HepG2 (cell line): ENCODE data around the gene UNC5CL. TPM values are rescaled to one million over a fixed set of nuclear protein-coding genes. Genes with fewer than 3 reads are reported as not detected.

Source experiments
- BCL6 ChIP-seq: IDR thresholded peaks from 2 replicates; pipeline ENCODE4 v1.6.1; 2016; ENCODE audit warnings: missing genetic modification reagents, missing compliant biosample characterization
- CBFB ChIP-seq: sonication (generic); formaldehyde crosslinking; IDR thresholded peaks from 2 replicates; pipeline ENCODE4 v1.4.0; 2020; ENCODE audit warnings: missing genetic modification reagents
- CHD2 ChIP-seq: IDR thresholded peaks from 2 replicates; pipeline ENCODE4 v1.6.1; 2011; ENCODE audit warnings: low read depth, low read length, improper control_type of control experiment
- EED ChIP-seq: sonication (generic); formaldehyde crosslinking; IDR thresholded peaks from 2 replicates; pipeline ENCODE4 v1.5.0; 2020; ENCODE audit warnings: mild to moderate bottlenecking, missing genetic modification reagents
- EHMT2 ChIP-seq: fragments of 200-600 bp; sonication (generic); IDR thresholded peaks from 2 replicates; pipeline ENCODE4 v1.7.0; 2017; ENCODE audit warnings: antibody characterized with exemption, low read depth, low read length, borderline replicate concordance
- ELF1 ChIP-seq: sonication (generic); formaldehyde crosslinking; IDR thresholded peaks from 2 replicates; pipeline ENCODE4 v1.4.0; 2020; ENCODE audit warnings: missing genetic modification reagents
- GPBP1L1 ChIP-seq: sonication (generic); formaldehyde crosslinking; IDR thresholded peaks from 2 replicates; pipeline ENCODE4 v1.5.0; 2020; ENCODE audit warnings: mild to moderate bottlenecking, missing genetic modification reagents
- HNF1B ChIP-seq: sonication (generic); formaldehyde crosslinking; IDR thresholded peaks from 2 replicates; pipeline ENCODE4 v1.5.1; 2020; ENCODE audit warnings: mild to moderate bottlenecking, moderate library complexity, missing genetic modification reagents
- MAX ChIP-seq: IDR thresholded peaks from 2 replicates; pipeline ENCODE4 v1.6.1; 2012; ENCODE audit warnings: inconsistent platforms
- NR2C2 ChIP-seq: sonication (generic); formaldehyde crosslinking; IDR thresholded peaks from 2 replicates; pipeline ENCODE4 v1.4.0; 2020; ENCODE audit warnings: missing genetic modification reagents, mild to moderate bottlenecking, moderate library complexity, borderline replicate concordance
- PITX1 ChIP-seq: sonication (generic); formaldehyde crosslinking; IDR thresholded peaks from 2 replicates; pipeline ENCODE4 v1.5.1; 2020; ENCODE audit warnings: mild to moderate bottlenecking, missing genetic modification reagents
- POLR2A ChIP-seq, 2 experiments: IDR thresholded peaks; 2 replicates each; pipeline ENCODE4 v1.6.1; 2011; ENCODE audit warnings: low read depth in 2 of 2, low read length in 2 of 2, mild to moderate bottlenecking in 1 of 2, moderate library complexity in 1 of 2; ENCODE audit not compliant: insufficient read depth in 1 of 2
- PRDM4 ChIP-seq: sonication (generic); formaldehyde crosslinking; IDR thresholded peaks from 2 replicates; pipeline ENCODE4 v1.9.0; 2021; ENCODE audit warnings: missing genetic modification reagents, borderline replicate concordance
- RXRA ChIP-seq: sonication (generic); formaldehyde crosslinking; IDR thresholded peaks from 2 replicates; pipeline ENCODE4 v1.5.1; 2020; ENCODE audit warnings: missing genetic modification reagents
- SALL1 ChIP-seq: sonication (generic); formaldehyde crosslinking; IDR thresholded peaks from 2 replicates; pipeline ENCODE4 v1.8.0; 2022; ENCODE audit warnings: mild to moderate bottlenecking, missing genetic modification reagents
- SIN3A ChIP-seq: IDR thresholded peaks from 2 replicates; pipeline ENCODE4 v1.6.1; 2011; ENCODE audit warnings: low read depth, mild to moderate bottlenecking, control low read depth, low read length, borderline replicate concordance
- TBX2 ChIP-seq: sonication (generic); formaldehyde crosslinking; IDR thresholded peaks from 2 replicates; pipeline ENCODE4 v1.5.0; 2020; ENCODE audit warnings: missing genetic modification reagents, mild to moderate bottlenecking, borderline replicate concordance
- YEATS4 ChIP-seq: sonication (generic); formaldehyde crosslinking; IDR thresholded peaks from 2 replicates; pipeline ENCODE4 v1.4.0; 2020; ENCODE audit warnings: missing genetic modification reagents, borderline replicate concordance
- ZNF234 ChIP-seq: sonication (generic); formaldehyde crosslinking; conservative IDR thresholded peaks from 2 replicates; pipeline ENCODE4 v1.5.1; 2020; ENCODE audit warnings: mild to moderate bottlenecking, missing genetic modification reagents
- ZNF296 ChIP-seq: sonication (generic); formaldehyde crosslinking; conservative IDR thresholded peaks from 2 replicates; pipeline ENCODE4 v1.5.0; 2020; ENCODE audit warnings: mild to moderate bottlenecking, missing genetic modification reagents
- ZNF362 ChIP-seq: sonication (generic); formaldehyde crosslinking; IDR thresholded peaks from 2 replicates; pipeline ENCODE4 v1.4.0; 2020; ENCODE audit warnings: missing genetic modification reagents, mild to moderate bottlenecking, borderline replicate concordance
- ZNF552 ChIP-seq: sonication (generic); formaldehyde crosslinking; IDR thresholded peaks from 2 replicates; pipeline ENCODE4 v1.9.0; 2022; ENCODE audit warnings: missing genetic modification reagents, mild to moderate bottlenecking, borderline replicate concordance
- ZNF761 ChIP-seq: sonication (generic); formaldehyde crosslinking; conservative IDR thresholded peaks from 2 replicates; pipeline ENCODE4 v1.4.0; 2020; ENCODE audit warnings: mild to moderate bottlenecking, missing genetic modification reagents
- polyA plus RNA-seq, 8 experiments: library from polyadenylated mRNA; depleted of rRNA in 3 of 8; stranded (reverse) in 7 of 8; unstranded in 1 of 8; fragments of >200 nt; fragmentation: Illumina TruSeq in 4 of 8; extraction: Trizol in 4 of 8; gene quantifications; 2 replicates each; pipeline versions ENCODE4 v1.2.1 to v1.2.3, GENCODE V29; 2011 to 2016; ENCODE audit warnings: low read depth in 4 of 8, missing spikeins in 1 of 8, mixed read lengths in 1 of 8; ENCODE audit not compliant: insufficient read depth in 1 of 8
- total RNA-seq, 5 experiments: library from RNA; depleted of rRNA; stranded (reverse); fragments of >200 nt; fragmentation: Illumina TruSeq; extraction: Trizol; gene quantifications; 2 replicates each; pipeline ENCODE4 v1.2.3, GENCODE V29; 2016; ENCODE audit warnings: low read depth in 1 of 5

The UNC5CL gene
- total and polyA plus RNA-seq, 2 of the 13 experiments (the other 11 are each of a cell fraction or from before 2014, with no cell fraction given): 2.4 to 2.5 TPM

- no peak for TF ChIP-seq PRDM4 (CRISPR knock-in tag)
- peak; percentile 30; the same call in 1 of the 2 replicates for TF ChIP-seq RXRA
- TF ChIP-seq EED: no peak
- no peak for TF ChIP-seq ZNF234 (CRISPR knock-in tag)
- no peak for TF ChIP-seq ELF1 (CRISPR knock-in tag)
- no peak for TF ChIP-seq CHD2
- TF ChIP-seq HNF1B (CRISPR knock-in tag): no peak
- TF ChIP-seq SIN3A: peak; percentile 3; the same call in 1 of the 2 replicates
- peak; percentile 34; the same call in 1 of the 2 replicates for TF ChIP-seq TBX2 (CRISPR knock-in tag)
- peak; percentile 59; the same call in 1 of the 2 replicates for TF ChIP-seq YEATS4
- no peak for TF ChIP-seq NR2C2
- no peak for TF ChIP-seq GPBP1L1 (CRISPR knock-in tag)
- TF ChIP-seq ZNF761 (CRISPR knock-in tag): peak; percentile 62; the same call in 1 of the 2 replicates
- no peak for TF ChIP-seq CBFB (CRISPR knock-in tag)
- TF ChIP-seq ZNF362 (CRISPR knock-in tag): no peak
- 0 out of 2 replicates have a peak, but pooled peaks have one; percentile 51 for TF ChIP-seq EHMT2
- peak in 1 of 2 experiments; percentile 73; a peak in 2 of 4 replicates for TF ChIP-seq POLR2A (IDR thresholded peaks at IDR 0.05; ENCODE audit: insufficient read depth in 1 of 2, low read depth in 2 of 2, low read length in 2 of 2)
- no peak for TF ChIP-seq ZNF552
- 0 out of 2 replicates have a peak, but pooled peaks have one; percentile 19 for TF ChIP-seq PITX1
- peak; percentile 68 for TF ChIP-seq MAX
- peak; percentile 51 for TF ChIP-seq SALL1
- 0 out of 2 replicates have a peak, but pooled peaks have one; percentile 49 for TF ChIP-seq ZNF296 (CRISPR knock-in tag)
- peak; percentile 33; the same call in 1 of the 2 replicates for TF ChIP-seq BCL6 (CRISPR knock-in tag)
These were observed 42.3 kb downstream of the UNC5CL start (continued) for GRCh38 chr6:40996591-40997233.
